HG03064 (cell line): ENCODE data around the gene DENND1A.

Experiments
- ATAC-seq: cut with Tn5 transposase; IDR thresholded peaks from one replicate; pipeline ENCODE4 v1.9.1; 2021; ENCODE audit warnings: low read depth; ENCODE audit not compliant: unreplicated experiment

Gene DENND1A

GRCh38 chr9:123371228-123371584, 558.7 kb downstream of the DENND1A start:
- ATAC-seq = no peak

GRCh38 chr9:123370526-123371227, 559.2 kb downstream of the DENND1A start:
- ATAC-seq = no peak

- ATAC-seq = no peak
These were observed 559.8 kb downstream of the DENND1A start for GRCh38 chr9:123370108-123370507.

GRCh38 chr9:123369296-123369695, 560.6 kb downstream of the DENND1A start:
- ATAC-seq = no peak

GRCh38 chr9:123368536-123369153, 561.3 kb downstream of the DENND1A start:
- no peak for ATAC-seq

- no peak for ATAC-seq
These were observed 561.9 kb downstream of the DENND1A start for GRCh38 chr9:123368023-123368422.

GRCh38 chr9:123365881-123366528, 563.9 kb downstream of the DENND1A start:
- no peak for ATAC-seq

GRCh38 chr9:123365287-123365880, 564.5 kb downstream of the DENND1A start:
- no peak for ATAC-seq

GRCh38 chr9:123364241-123364824, 565.6 kb downstream of the DENND1A start:
- ATAC-seq = no peak

- no peak for ATAC-seq
These were observed 567.1 kb downstream of the DENND1A start for GRCh38 chr9:123362856-123363255.

- ATAC-seq = no peak
These were observed 568.0 kb downstream of the DENND1A start for GRCh38 chr9:123361731-123362510.

GRCh38 chr9:123361086-123361730, 568.7 kb downstream of the DENND1A start:
- ATAC-seq = no peak

- no peak for ATAC-seq
These were observed 569.5 kb downstream of the DENND1A start for GRCh38 chr9:123360161-123361085.

- no peak for ATAC-seq
These were observed 570.4 kb downstream of the DENND1A start for GRCh38 chr9:123359546-123359945.

GRCh38 chr9:123359106-123359505, 570.8 kb downstream of the DENND1A start:
- ATAC-seq = no peak

GRCh38 chr9:123358181-123358905, 571.6 kb downstream of the DENND1A start:
- ATAC-seq = no peak

GRCh38 chr9:123357743-123358059, 572.2 kb downstream of the DENND1A start:
- ATAC-seq = no peak
